B cell (primary cell): ENCODE measurements around the gene IPO11. TPM values are rescaled to one million over a fixed set of nuclear protein-coding genes. Genes with fewer than 3 reads are reported as not detected.

Experiments
- ATAC-seq: fragments of 200-7000 bp; cut with Tn5 transposase; one replicate; pipeline ENCODE4 v1.10.0; 2021; ENCODE audit warnings: low read depth, mild to moderate bottlenecking, moderate number of reproducible peaks, moderate library complexity
- CTCF ChIA-PET: fragments of 350-600 bp; sonication (Branson Sonifier 250); formaldehyde crosslinking; loops from one replicate; lab custom pipeline; 2021; ENCODE audit warnings: antibody characterized with exemption, inconsistent platforms; lab: Charles Lee
- POLR2A ChIA-PET: fragments of 350-600 bp; sonication (Branson Sonifier 250); formaldehyde crosslinking; loops from one replicate; lab custom pipeline; 2021; ENCODE audit warnings: antibody characterized with exemption; lab: Charles Lee
- DNase-seq: peaks from one replicate; pipeline ENCODE4 v3.0.0; 2013
- H2AFZ ChIP-seq: 2 replicates; pipeline ENCODE4 v1.6.1; 2012; ENCODE audit warnings: mild to moderate bottlenecking, low read depth, low read length; ENCODE audit not compliant: insufficient read depth, poor library complexity, severe bottlenecking
- H3K27ac ChIP-seq, 2 donors: 1 replicate in 1 of 2; 2 replicates in 1 of 2; pipeline ENCODE4 v1.5.1; 2012 to 2013; ENCODE audit warnings: low read length in 2 of 2, mild to moderate bottlenecking in 2 of 2, moderate library complexity in 1 of 2
- H3K27me3 ChIP-seq, 4 experiments: fragments of 200-600 bp in 1 of 4; sonication (generic) in 1 of 4; replicated peaks in 1 of 4; 1 replicate in 2 of 4; 2 replicates in 2 of 4; pipeline versions ENCODE4 v1.6.1 to v1.7.0; 2013 to 2016; ENCODE audit warnings: low read length in 3 of 4, mild to moderate bottlenecking in 2 of 4, mixed read lengths in 1 of 4, moderate library complexity in 1 of 4; ENCODE audit not compliant: insufficient read depth in 4 of 4, control insufficient read depth in 3 of 4; ENCODE audit errors: control extremely low read depth in 1 of 4
- H3K36me3 ChIP-seq, 2 experiments: replicated peaks in 1 of 2; 1 replicate in 1 of 2; 2 replicates in 1 of 2; pipeline versions ENCODE4 v1.6.1 to v1.7.1; 2013; ENCODE audit warnings: low read length in 1 of 2; ENCODE audit not compliant: insufficient read depth in 2 of 2, control insufficient read depth in 1 of 2; ENCODE audit errors: control extremely low read depth in 1 of 2, extremely low read depth in 1 of 2
- H3K4me1 ChIP-seq, 2 donors: fragments of 200-600 bp in 1 of 2; sonication (generic) in 1 of 2; 1 replicate in 1 of 2; 2 replicates in 1 of 2; pipeline versions ENCODE4 v1.5.1 to v1.6.1; 2013 to 2017; ENCODE audit warnings: low read length in 2 of 2; ENCODE audit not compliant: control insufficient read depth in 2 of 2, insufficient read depth in 2 of 2
- H3K4me2 ChIP-seq: replicated peaks from 2 replicates; pipeline ENCODE3; 2012; ENCODE audit warnings: mild to moderate bottlenecking, low read depth, low read length; ENCODE audit not compliant: poor library complexity, severe bottlenecking
- H3K4me3 ChIP-seq, 5 experiments: fragments of 200-600 bp in 1 of 5; sonication (generic) in 1 of 5; 1 replicate in 3 of 5; 2 replicates in 2 of 5; pipeline versions ENCODE4 v1.5.1 to v1.7.0; 2011 to 2016; ENCODE audit warnings: low read length in 4 of 5, mild to moderate bottlenecking in 4 of 5, low read depth in 2 of 5, control low read depth in 1 of 5, moderate library complexity in 1 of 5; ENCODE audit not compliant: insufficient read depth in 1 of 5; ENCODE audit errors: control extremely low read depth in 1 of 5, extremely low read depth in 1 of 5
- H3K79me2 ChIP-seq: fragments of 200-600 bp; sonication (generic); one replicate; pipeline ENCODE4 v1.6.0; 2016; ENCODE audit warnings: low read length; ENCODE audit not compliant: control insufficient read depth, insufficient read depth
- H3K9ac ChIP-seq: fragments of 200-600 bp; sonication (generic); 2 replicates; pipeline ENCODE4 v1.6.1; 2017; ENCODE audit warnings: mild to moderate bottlenecking, low read length, moderate library complexity
- H3K9me3 ChIP-seq, 3 donors: one replicate each; pipeline versions ENCODE4 v1.6.1 to v1.7.1; 2013; ENCODE audit warnings: low read length in 2 of 3; ENCODE audit not compliant: control insufficient read depth in 2 of 3, insufficient read depth in 1 of 3; ENCODE audit errors: control extremely low read depth in 1 of 3
- H4K20me1 ChIP-seq: 2 replicates; pipeline ENCODE4 v1.6.0; 2012; ENCODE audit warnings: mild to moderate bottlenecking, low read length; ENCODE audit not compliant: insufficient read depth, control insufficient read depth, poor library complexity, severe bottlenecking
- H3K27ac Mint-ChIP-seq: one replicate; pipeline ENCODE4 v1.8.0; 2021; ENCODE audit warnings: mixed read lengths
- H3K27me3 Mint-ChIP-seq: one replicate; pipeline ENCODE4 v1.8.0; 2021; ENCODE audit warnings: mixed read lengths
- H3K4me1 Mint-ChIP-seq: one replicate; pipeline ENCODE4 v1.8.0; 2021; ENCODE audit warnings: mixed read lengths
- H3K4me3 Mint-ChIP-seq: one replicate; pipeline ENCODE4 v1.8.0; 2021; ENCODE audit warnings: mixed read lengths
- H3K9me3 Mint-ChIP-seq: one replicate; pipeline ENCODE4 v1.8.0; 2022; ENCODE audit warnings: mixed read lengths; ENCODE audit not compliant: insufficient read depth
- EZH2 ChIP-seq: IDR thresholded peaks from 2 replicates; pipeline ENCODE4 v1.6.1; 2012; ENCODE audit warnings: borderline replicate concordance, low read depth, mild to moderate bottlenecking, moderate library complexity, low read length; ENCODE audit not compliant: insufficient read depth, poor library complexity, severe bottlenecking
- WGBS: methylation state at CpG from one replicate; pipeline ENCODE4 v1.1.5; 2013; ENCODE audit warnings: missing lambda C conversion rate; ENCODE audit not compliant: insufficient coverage; 5-methylcytosine and 5-hydroxymethylcytosine counted together
- intact Hi-C: fragments of 100-400 bp; cut with micrococcal nuclease; formaldehyde crosslinking; loops from one replicate; pipeline ENCODE4 v1.10.0; 2022
- polyA plus RNA-seq: library from polyadenylated mRNA; depleted of rRNA; stranded (reverse); fragments of >200 nt; gene quantifications from 2 replicates; pipeline ENCODE4 v1.2.3, GENCODE V29; 2012
- total RNA-seq, 2 donors: library from RNA; stranded (reverse); fragments of 120-200 nt in 1 of 2; gene quantifications; 1 replicate in 1 of 2; 2 replicates in 1 of 2; pipeline versions ENCODE4 v1.2.3 to v1.2.4, GENCODE V29; 2013 to 2022
- TF ChIP-seq, protein P1 (sequence below): fragments of 200-600 bp; IDR thresholded peaks from one replicate; pipeline ENCODE4 v1.8.0; 2022; ENCODE audit warnings: antibody characterized with exemption, mild to moderate bottlenecking

The IPO11 gene
- total and polyA plus RNA-seq, 2 donors (not counting 1 experiment from before 2014, with no cell fraction given), result 3.8 to 37.4 TPM

DNA sequence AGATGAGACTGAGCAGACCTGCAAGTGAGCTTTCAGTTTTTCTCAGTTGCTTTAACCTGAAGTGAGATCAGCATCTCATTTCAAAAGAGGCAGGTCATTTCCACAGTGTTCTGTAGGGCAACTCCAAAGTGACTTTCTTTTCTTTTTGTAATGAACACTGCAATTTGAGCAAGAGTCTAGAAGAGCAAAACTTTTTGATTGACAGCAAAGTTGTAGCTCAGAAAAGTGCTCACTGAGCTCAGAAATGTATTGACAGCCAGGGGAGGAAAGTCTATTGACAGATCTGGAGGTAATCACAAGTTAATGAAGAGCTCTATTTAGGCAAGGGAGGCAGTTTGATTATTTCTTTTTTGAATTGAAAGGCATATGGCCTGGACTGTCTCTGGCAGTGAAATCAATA is 220.7 kb downstream of the IPO11 start:
- H2AFZ ChIP-seq, result no peak overlapping the region
- no peaks in the 10 kb centered on the region for H3K79me2 ChIP-seq
- ChIA-PET CTCF (interaction anchor here (0.8 kb wide), 1 partner anchor 10 kb away, joined by 3 read pairs; no protein-coding TSS in a partner anchor), POLR2A (no interaction called here)
- intact Hi-C loops, result no loop called here
- Mint-ChIP-seq H3K4me3 (no peak overlapping the region), H3K27me3 (no peaks in the 10 kb centered on the region), H3K9me3 (no peaks in the 10 kb centered on the region), H3K27ac (no peak overlapping the region), H3K4me1 (no peaks in the 10 kb centered on the region)
- peaks cover 0 to 2% of the 10 kb centered on the region in 2 experiments for H3K36me3 ChIP-seq
- no peak overlapping the region for H3K9ac ChIP-seq
- no peaks in the 10 kb centered on the region for H3K9me3 ChIP-seq
- no peak overlapping the region for H3K4me2 ChIP-seq
- H3K27ac ChIP-seq, result no peak overlapping the region
- no peak overlapping the region for H3K4me3 ChIP-seq
- ATAC-seq (no peak), DNase-seq (no peak)
- TF ChIP-seq EZH2, result no peak
- TF ChIP-seq, protein P1, sequence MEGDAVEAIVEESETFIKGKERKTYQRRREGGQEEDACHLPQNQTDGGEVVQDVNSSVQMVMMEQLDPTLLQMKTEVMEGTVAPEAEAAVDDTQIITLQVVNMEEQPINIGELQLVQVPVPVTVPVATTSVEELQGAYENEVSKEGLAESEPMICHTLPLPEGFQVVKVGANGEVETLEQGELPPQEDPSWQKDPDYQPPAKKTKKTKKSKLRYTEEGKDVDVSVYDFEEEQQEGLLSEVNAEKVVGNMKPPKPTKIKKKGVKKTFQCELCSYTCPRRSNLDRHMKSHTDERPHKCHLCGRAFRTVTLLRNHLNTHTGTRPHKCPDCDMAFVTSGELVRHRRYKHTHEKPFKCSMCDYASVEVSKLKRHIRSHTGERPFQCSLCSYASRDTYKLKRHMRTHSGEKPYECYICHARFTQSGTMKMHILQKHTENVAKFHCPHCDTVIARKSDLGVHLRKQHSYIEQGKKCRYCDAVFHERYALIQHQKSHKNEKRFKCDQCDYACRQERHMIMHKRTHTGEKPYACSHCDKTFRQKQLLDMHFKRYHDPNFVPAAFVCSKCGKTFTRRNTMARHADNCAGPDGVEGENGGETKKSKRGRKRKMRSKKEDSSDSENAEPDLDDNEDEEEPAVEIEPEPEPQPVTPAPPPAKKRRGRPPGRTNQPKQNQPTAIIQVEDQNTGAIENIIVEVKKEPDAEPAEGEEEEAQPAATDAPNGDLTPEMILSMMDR, result no peak
- no peaks in the 10 kb centered on the region for H3K4me1 ChIP-seq
- H3K27me3 ChIP-seq, result no peaks in the 10 kb centered on the region
- H4K20me1 ChIP-seq, result no peaks in the 10 kb centered on the region

DNA sequence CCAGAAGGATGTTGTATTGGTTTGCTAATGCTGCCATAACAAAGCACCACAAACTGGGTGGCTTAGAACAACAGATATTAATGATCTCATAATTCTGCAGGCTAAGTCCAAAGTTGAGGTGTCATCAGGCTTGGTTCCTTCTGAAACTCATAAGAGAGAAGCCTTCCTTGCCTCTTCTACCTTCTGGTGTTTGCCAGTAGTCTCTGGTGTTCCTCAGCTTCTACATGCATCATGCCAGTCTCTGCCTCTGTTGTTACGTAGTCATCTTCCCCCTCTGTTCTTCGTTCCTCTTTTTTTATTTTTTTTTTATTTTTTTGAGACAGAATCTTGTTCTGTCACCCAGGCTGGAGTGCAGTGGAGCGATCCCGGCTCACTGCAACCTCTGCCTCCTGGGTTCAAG is 227.9 kb downstream of the IPO11 start:
- ATAC-seq (no peak), DNase-seq (no peak)
- H3K9me3 Mint-ChIP-seq, result no peaks in the 10 kb centered on the region
- Histone ChIP-seq H3K4me3 (no peak overlapping the region), H3K4me1 (peaks cover 0 to 3% of the 10 kb centered on the region in 2 donors), H3K27ac (no peak overlapping the region), H3K27me3 (no peaks in the 10 kb centered on the region), H3K79me2 (no peaks in the 10 kb centered on the region), H4K20me1 (no peaks in the 10 kb centered on the region), H3K9me3 (no peaks in the 10 kb centered on the region), H3K36me3 (peaks cover 0 to 2% of the 10 kb centered on the region in 2 experiments), H3K9ac (no peak overlapping the region), H3K4me2 (no peak overlapping the region), H2AFZ (no peak overlapping the region)
- POLR2A ChIA-PET, result no interaction called here
- H3K4me1 Mint-ChIP-seq, result peaks cover 9% of the 10 kb centered on the region
- CTCF ChIA-PET, result no interaction called here
- intact Hi-C loops, result no loop called here
- H3K27ac Mint-ChIP-seq, result no peak overlapping the region
- WGBS, result 40% methylated on average over 2 of the region's 4 CpGs
- no peaks in the 10 kb centered on the region for H3K27me3 Mint-ChIP-seq
- no peak for TF ChIP-seq EZH2
- TF ChIP-seq, protein P1, result no peak
- H3K4me3 Mint-ChIP-seq, result no peak overlapping the region
